ENCODE data around the gene AGRN. TPM values are rescaled to one million over a fixed set of nuclear protein-coding genes. Genes with fewer than 3 reads are reported as not detected.
"Not testable (repeated sequence)": the region's sequence is repeated elsewhere in the genome, so short reads cannot be mapped to it uniquely, and the experiment has no call there.

AGRN gene
- total RNA-seq, 4 donors from 2014 or later, result 33.0 to 103 (median 41.4) TPM

GRCh38 chr1:1091344-1092148 is 71.6 kb downstream of the AGRN start:
- no peaks in the 10 kb centered on the region for H3K36me3 ChIP-seq
- DNase-seq, result peak in 1 of 3 donors; percentile 31
- no peak overlapping the region for H3K4me3 ChIP-seq
- H3K27ac ChIP-seq, result no peak overlapping the region
- no peak for TF ChIP-seq CTCF (IDR thresholded peaks at IDR 0.05)
- TF ChIP-seq POLR2A (IDR thresholded peaks at IDR 0.05), result no peak
- no peaks in the 10 kb centered on the region for H3K9me3 ChIP-seq
- no peaks in the 10 kb centered on the region for H3K4me1 ChIP-seq
- no peaks in the 10 kb centered on the region for H3K27me3 ChIP-seq

- Histone ChIP-seq H3K27me3 (no peaks in the 10 kb centered on the region), H3K4me1 (no peaks in the 10 kb centered on the region), H3K4me3 (no peak overlapping the region), H3K36me3 (no peaks in the 10 kb centered on the region), H3K27ac (peak overlapping the region in 1 of 4 donors; percentile 35), H3K9me3 (no peaks in the 10 kb centered on the region)
- no peak for TF ChIP-seq POLR2A (IDR thresholded peaks at IDR 0.05)
- TF ChIP-seq CTCF (IDR thresholded peaks at IDR 0.05), result no peak
- DNase-seq, result peak in 1 of 3 donors; percentile 43
These were observed 72.4 kb downstream of the AGRN start for GRCh38 chr1:1092149-1092855.

GRCh38 chr1:1092894-1093609 is 73.1 kb downstream of the AGRN start:
- TF ChIP-seq POLR2A (IDR thresholded peaks at IDR 0.05) (no peak), CTCF (IDR thresholded peaks at IDR 0.05) (no peak)
- no peaks in the 10 kb centered on the region for H3K9me3 ChIP-seq

GRCh38 chr1:1093610-1093943 is 73.7 kb downstream of the AGRN start:
- no peaks in the 10 kb centered on the region for H3K27me3 ChIP-seq
- H3K4me3 ChIP-seq, result no peak overlapping the region
- H3K9me3 ChIP-seq, result no peaks in the 10 kb centered on the region
- no peaks in the 10 kb centered on the region for H3K36me3 ChIP-seq
- H3K27ac ChIP-seq, result peak overlapping the region in 1 of 4 donors; percentile 35
- H3K4me1 ChIP-seq, result no peaks in the 10 kb centered on the region
- TF ChIP-seq POLR2A (IDR thresholded peaks at IDR 0.05) (no peak), CTCF (IDR thresholded peaks at IDR 0.05) (no peak)
- DNase-seq, result peak in 1 of 3 donors; percentile 35

More at GRCh38 chr1:1092894-1093609, 73.1 kb downstream of the AGRN start:
- Histone ChIP-seq H3K4me1 (no peaks in the 10 kb centered on the region), H3K27ac (peak overlapping the region in 1 of 4 donors; percentile 35), H3K27me3 (no peaks in the 10 kb centered on the region), H3K4me3 (no peak overlapping the region), H3K36me3 (no peaks in the 10 kb centered on the region)
- peak in 1 of 3 donors; percentile 34 for DNase-seq

- H3K27ac ChIP-seq, result no peak overlapping the region
- DNase-seq, result no peak
- H3K4me1 ChIP-seq, result no peaks in the 10 kb centered on the region
- TF ChIP-seq CTCF (IDR thresholded peaks at IDR 0.05), result no peak
- no peak for TF ChIP-seq POLR2A (IDR thresholded peaks at IDR 0.05)
- H3K4me3 ChIP-seq, result no peak overlapping the region
- no peaks in the 10 kb centered on the region for H3K9me3 ChIP-seq
- H3K27me3 ChIP-seq, result no peaks in the 10 kb centered on the region
- no peaks in the 10 kb centered on the region for H3K36me3 ChIP-seq
These were observed 75.1 kb downstream of the AGRN start for GRCh38 chr1:1094981-1095380.

- H3K27ac ChIP-seq, DNase-seq, H3K4me1 ChIP-seq, H3K4me3 ChIP-seq, H3K9me3 ChIP-seq, H3K36me3 ChIP-seq, H3K27me3 ChIP-seq: not testable (repeated sequence)
These were observed 76.2 kb downstream of the AGRN start for GRCh38 chr1:1096136-1096535.

Measured in Peyer's patch (tissue), 4 donors.